Body of pancreas (tissue), 4 donors: Measurements from ENCODE around the gene ZNF619.

Experiments
- CTCF ChIP-seq, 7 experiments: fragments of 450-650 bp in 4 of 7; fragments of 200-600 bp in 3 of 7; sonication (generic) in 3 of 7; IDR thresholded peaks; one replicate each; pipeline ENCODE4 v1.5.1; 2016 to 2019; ENCODE audit warnings: antibody characterized with exemption in 7 of 7
- POLR2A ChIP-seq, 3 donors: fragments of 450-650 bp; IDR thresholded peaks; one replicate each; pipeline ENCODE4 v1.6.1; 2016; ENCODE audit warnings: antibody characterized with exemption in 3 of 3, mild to moderate bottlenecking in 2 of 3

DNA sequence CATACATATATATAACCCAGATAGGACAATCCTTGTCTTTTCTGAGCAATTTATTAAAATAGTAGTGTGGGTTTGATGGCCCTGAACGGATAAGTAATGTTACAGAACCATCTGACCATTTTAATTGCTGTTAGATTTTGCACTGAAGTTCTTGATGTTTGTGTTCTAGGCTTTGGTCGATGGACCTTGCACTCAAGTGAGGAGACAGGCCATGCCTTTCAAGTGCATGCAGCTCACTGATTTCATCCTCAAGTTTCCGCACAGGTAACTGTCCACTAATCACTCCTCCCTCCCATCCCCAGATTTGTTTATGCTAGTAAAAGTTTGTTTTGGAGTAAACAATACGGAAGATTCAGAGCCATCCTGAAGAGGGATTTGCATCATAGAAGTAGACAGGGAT is 18.4 kb upstream of the ZNF619 start:
- TF ChIP-seq CTCF (IDR thresholded peaks at IDR 0.05) (no peak), POLR2A (IDR thresholded peaks at IDR 0.05) (no peak)
